ENCODE results near the gene DNAH3.
A peak's percentile ranks its signal among the peaks of the same experiment; 100 is the strongest.
"Not testable (repeated sequence)": the region's sequence is repeated elsewhere in the genome, so short reads cannot be mapped to it uniquely, and the experiment has no call there.

DNAH3 gene

GRCh38 chr16:21167929-21168602, 17.4 kb upstream of the DNAH3 start:
- no peak for DNase-seq

GRCh38 chr16:21167360-21167759, 16.7 kb upstream of the DNAH3 start:
- DNase-seq, result peak; percentile 88

- no peak for DNase-seq
These were observed 15.9 kb upstream of the DNAH3 start for GRCh38 chr16:21166561-21166961.

- DNase-seq, result no peak
These were observed 14.0 kb upstream of the DNAH3 start for GRCh38 chr16:21164521-21165168.

- no peak for DNase-seq
These were observed 12.9 kb upstream of the DNAH3 start for GRCh38 chr16:21163576-21163975.

- DNase-seq, result peak; percentile 76
These were observed 12.1 kb upstream of the DNAH3 start for GRCh38 chr16:21162661-21163151.

- no peak for DNase-seq
These were observed 10.6 kb upstream of the DNAH3 start for GRCh38 chr16:21161211-21161610.

GRCh38 chr16:21160276-21160675, 9.6 kb upstream of the DNAH3 start:
- DNase-seq, result no peak

GRCh38 chr16:21159281-21159951, 8.8 kb upstream of the DNAH3 start:
- DNase-seq, result no peak

- peak; percentile 75 for DNase-seq
These were observed 7.8 kb upstream of the DNAH3 start, which contains the start of gene LDAF1 for GRCh38 chr16:21158208-21159110. Gene LDAF1 (plus strand): TSS chr16:21158674. CDS start chr16:21161183, 2,509 bp downstream.

GRCh38 chr16:21157632-21158031, 7.0 kb upstream of the DNAH3 start:
- no peak for DNase-seq

- peak; percentile 85 for DNase-seq
These were observed 6.3 kb upstream of the DNAH3 start for GRCh38 chr16:21156767-21157467.

- not testable (repeated sequence) for DNase-seq
These were observed 5.4 kb upstream of the DNAH3 start for GRCh38 chr16:21156011-21156410.

- DNase-seq, result not testable (repeated sequence)
These were observed 2.6 kb upstream of the DNAH3 start for GRCh38 chr16:21153124-21153729.

- not testable (repeated sequence) for DNase-seq
These were observed 1.7 kb upstream of the DNAH3 start for GRCh38 chr16:21152160-21153030.

GRCh38 chr16:21145738-21146137, 4.9 kb downstream of the DNAH3 start:
- DNase-seq, result no peak

- DNase-seq, result no peak
These were observed 16.6 kb downstream of the DNAH3 start for GRCh38 chr16:21134053-21134452.

- no peak for DNase-seq
These were observed 19.8 kb downstream of the DNAH3 start for GRCh38 chr16:21130811-21131210.

GRCh38 chr16:21128991-21129390, 21.7 kb downstream of the DNAH3 start:
- DNase-seq, result no peak

- no peak for DNase-seq
These were observed 24.1 kb downstream of the DNAH3 start for GRCh38 chr16:21126518-21126917.

GRCh38 chr16:21125191-21125590, 25.5 kb downstream of the DNAH3 start:
- DNase-seq, result no peak

All from fibroblast of skin of right quadriceps (primary cell).